NT2/D1 (cell line): ENCODE data around the gene RAB26.

Experiments used
- DNase-seq: peaks from one replicate; pipeline ENCODE4 v3.0.0-alpha.2; 2011; ENCODE audit warnings: low read depth, low spot score
- H3K27me3 ChIP-seq: 2 replicates; pipeline ENCODE4 v1.6.0; 2011; ENCODE audit warnings: mild to moderate bottlenecking; ENCODE audit not compliant: insufficient read length, insufficient read depth
- H3K36me3 ChIP-seq: 2 replicates; pipeline ENCODE4 v1.6.1; 2011; ENCODE audit warnings: mild to moderate bottlenecking, low read length, mixed read lengths; ENCODE audit not compliant: insufficient read depth, insufficient read length
- H3K4me1 ChIP-seq: 2 replicates; pipeline ENCODE4 v1.5.1; 2011; ENCODE audit not compliant: insufficient read depth, insufficient read length
- H3K4me3 ChIP-seq: 2 replicates; pipeline ENCODE4 v1.5.1; 2011; ENCODE audit warnings: low read depth; ENCODE audit not compliant: insufficient read length
- H3K9ac ChIP-seq: 2 replicates; pipeline ENCODE4 v1.6.0; 2011; ENCODE audit warnings: low read depth; ENCODE audit not compliant: insufficient read length
- H3K9me3 ChIP-seq: 2 replicates; pipeline ENCODE4 v1.5.1; 2011; ENCODE audit warnings: mild to moderate bottlenecking, low read length; ENCODE audit not compliant: insufficient read depth
- SUZ12 ChIP-seq: IDR thresholded peaks from 2 replicates; pipeline ENCODE4 v1.6.1; 2011; ENCODE audit not compliant: insufficient read length, insufficient read depth; ENCODE audit errors: extremely low read depth
- YY1 ChIP-seq: IDR thresholded peaks from 2 replicates; pipeline ENCODE4 v1.6.1; 2011; ENCODE audit not compliant: insufficient read length, insufficient read depth
- ZNF274 ChIP-seq: IDR thresholded peaks from 2 replicates; pipeline ENCODE4 v1.6.1; 2011; ENCODE audit warnings: mild to moderate bottlenecking, low read depth, low read length

RAB26 gene

GRCh38 chr16:2171601-2172178 lies 23.3 kb downstream of the RAB26 start:
- no peak for DNase-seq
- Histone ChIP-seq H3K27me3 (no peaks in the 10 kb centered on the region), H3K4me3 (no peak overlapping the region), H3K9ac (no peak overlapping the region), H3K36me3 (peaks cover 94% of the 10 kb centered on the region), H3K4me1 (peaks cover 10% of the 10 kb centered on the region), H3K9me3 (no peaks in the 10 kb centered on the region)
- TF ChIP-seq YY1 (no peak), SUZ12 (no peak), ZNF274 (no peak)

- Histone ChIP-seq H3K9ac (no peak overlapping the region), H3K9me3 (no peaks in the 10 kb centered on the region), H3K4me1 (peaks cover 10% of the 10 kb centered on the region), H3K36me3 (peaks cover 94% of the 10 kb centered on the region), H3K4me3 (no peak overlapping the region), H3K27me3 (no peaks in the 10 kb centered on the region)
- TF ChIP-seq SUZ12 (no peak), ZNF274 (no peak), YY1 (no peak)
- no peak for DNase-seq
These were observed 24.4 kb downstream of the RAB26 start for GRCh38 chr16:2172688-2173335.

GRCh38 chr16:2173366-2173765 lies 24.9 kb downstream of the RAB26 start:
- Histone ChIP-seq H3K9me3 (no peaks in the 10 kb centered on the region), H3K9ac (no peak overlapping the region), H3K36me3 (peaks cover 94% of the 10 kb centered on the region), H3K4me1 (peaks cover 6% of the 10 kb centered on the region), H3K27me3 (no peaks in the 10 kb centered on the region), H3K4me3 (no peak overlapping the region)
- no peak for TF ChIP-seq ZNF274
- no peak for TF ChIP-seq SUZ12
- DNase-seq: no peak

GRCh38 chr16:2173916-2174315 lies 25.5 kb downstream of the RAB26 start:
- Histone ChIP-seq H3K9ac (no peak overlapping the region), H3K27me3 (no peaks in the 10 kb centered on the region), H3K9me3 (no peaks in the 10 kb centered on the region), H3K36me3 (peaks cover 90% of the 10 kb centered on the region), H3K4me3 (no peak overlapping the region), H3K4me1 (peaks cover 6% of the 10 kb centered on the region)
- DNase-seq: no peak
- TF ChIP-seq SUZ12 (no peak), ZNF274 (no peak), YY1 (no peak)

- TF ChIP-seq ZNF274 (no peak), YY1 (no peak), SUZ12 (no peak)
- Histone ChIP-seq H3K27me3 (no peaks in the 10 kb centered on the region), H3K36me3 (peaks cover 84% of the 10 kb centered on the region), H3K4me1 (peaks cover 4% of the 10 kb centered on the region), H3K9me3 (no peaks in the 10 kb centered on the region), H3K4me3 (no peak overlapping the region), H3K9ac (no peak overlapping the region)
- DNase-seq: no peak
These were observed 26.1 kb downstream of the RAB26 start for GRCh38 chr16:2174396-2175131.

- H3K9ac ChIP-seq: no peak overlapping the region
- no peaks in the 10 kb centered on the region for H3K27me3 ChIP-seq
- no peak for DNase-seq
- no peak for TF ChIP-seq ZNF274
- no peak for TF ChIP-seq SUZ12
- TF ChIP-seq YY1: no peak
- no peaks in the 10 kb centered on the region for H3K9me3 ChIP-seq
- H3K36me3 ChIP-seq: peaks cover 75% of the 10 kb centered on the region
- peaks cover 2% of the 10 kb centered on the region for H3K4me1 ChIP-seq
- no peak overlapping the region for H3K4me3 ChIP-seq
These were observed 27.0 kb downstream of the RAB26 start for GRCh38 chr16:2175454-2175853.

- TF ChIP-seq SUZ12 (no peak), YY1 (no peak), ZNF274 (no peak)
- Histone ChIP-seq H3K9ac (no peak overlapping the region), H3K27me3 (no peaks in the 10 kb centered on the region), H3K4me3 (no peak overlapping the region), H3K4me1 (peaks cover 2% of the 10 kb centered on the region), H3K36me3 (peaks cover 69% of the 10 kb centered on the region), H3K9me3 (no peaks in the 10 kb centered on the region)
- no peak for DNase-seq
These were observed 27.6 kb downstream of the RAB26 start for GRCh38 chr16:2176047-2176446.
